SK-N-DZ (cell line): ENCODE results near the gene CPM. TPM values are rescaled to one million over a fixed set of nuclear protein-coding genes. Genes with fewer than 3 reads are reported as not detected.

Experiments used
- DNase-seq: peaks from one replicate; pipeline ENCODE4 v3.0.0-alpha.2; 2015; ENCODE audit warnings: low spot score
- polyA plus RNA-seq, 2 experiments: library from polyadenylated mRNA; depleted of rRNA; stranded (reverse); fragments of >200 nt; gene quantifications; 2 replicates each; pipeline ENCODE4 v1.2.3, GENCODE V29; 2014

CPM gene
- polyA plus RNA-seq (2014; cell fraction: cytosol; rRNA removed) = not detected in 2 replicates
- not detected in 2 replicates for polyA plus RNA-seq (2014; cell fraction: nucleus; rRNA removed)

- peak; percentile 15 for DNase-seq
Measured at GRCh38 chr12:68932961-68933893, at the start of gene CPM. Gene CPM (minus strand): TSS chr12:68933171. CDS start chr12:68932837, 334 bp downstream.

DNA sequence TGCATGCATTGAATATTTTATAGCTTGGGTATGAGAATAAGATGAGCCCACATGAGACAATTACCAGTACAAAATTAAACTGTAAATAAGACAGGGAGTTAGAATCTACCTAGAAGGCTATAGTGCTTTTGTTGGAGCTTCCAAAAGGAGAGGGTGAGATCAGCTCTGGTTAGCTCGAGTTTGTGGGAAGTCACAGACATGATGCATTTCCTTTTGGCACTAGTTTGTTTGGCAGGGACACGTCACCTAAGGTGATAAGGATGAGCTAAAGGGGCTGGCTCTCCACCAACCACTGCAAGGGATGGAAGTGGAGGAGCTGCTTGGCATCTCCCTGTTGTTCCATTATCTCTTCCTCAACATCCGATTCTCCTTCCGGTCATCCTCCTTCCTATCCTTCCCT lies 48.5 kb upstream of the CPM start:
- DNase-seq = no peak

DNA sequence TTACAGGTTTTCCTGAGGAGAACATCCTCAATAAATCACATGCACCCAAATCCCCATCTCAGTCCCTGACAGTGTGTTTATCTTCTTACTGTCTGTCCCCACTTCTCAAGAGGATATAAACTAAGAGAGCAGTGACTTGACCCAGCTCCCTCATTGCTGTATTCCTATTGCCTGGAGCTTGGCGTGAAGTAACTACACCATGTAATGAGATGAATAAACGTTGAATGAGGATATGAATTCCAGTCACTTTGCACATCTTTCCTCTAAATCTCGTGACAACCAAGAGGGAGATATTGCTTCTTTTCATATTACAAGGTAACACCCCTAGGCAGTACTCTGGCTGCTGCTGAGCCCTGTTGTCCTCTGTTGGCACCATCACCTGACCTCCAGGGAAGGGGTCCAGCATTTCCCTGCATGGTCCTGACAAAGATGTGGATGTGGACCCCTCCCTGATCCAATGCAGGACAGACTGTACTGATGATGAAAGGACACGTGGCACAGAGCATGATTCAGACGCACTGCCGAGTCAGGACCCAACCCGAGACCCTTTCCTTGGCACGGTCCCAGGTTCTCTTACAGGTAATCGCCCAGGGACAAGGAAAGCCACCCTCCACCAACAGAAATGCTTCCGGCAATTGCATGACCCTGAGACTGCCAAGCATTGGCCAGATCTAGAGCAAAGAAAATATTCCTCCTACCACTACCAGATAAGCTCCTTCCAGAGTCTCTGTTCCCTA lies 47.7 kb upstream of the CPM start:
- no peak for DNase-seq

DNA sequence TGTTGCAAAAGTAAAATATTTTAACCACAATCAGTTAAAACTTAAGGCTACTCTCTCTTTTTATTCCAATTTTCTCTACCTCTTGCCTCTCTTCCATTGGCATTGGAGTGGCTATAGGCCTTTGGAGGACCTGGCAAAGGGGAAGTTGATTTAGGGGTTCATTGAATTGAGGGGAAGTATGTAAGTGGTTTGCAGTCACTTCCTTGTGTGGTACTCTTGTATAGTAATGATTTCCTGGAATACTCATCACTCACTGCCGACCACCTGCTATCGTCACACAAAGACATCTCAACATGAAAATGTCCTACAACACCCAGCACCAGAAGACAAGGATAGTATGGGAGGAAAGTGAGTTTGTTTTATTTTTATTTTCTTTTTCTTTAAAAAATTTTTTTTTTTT lies 45.7 kb upstream of the CPM start:
- no peak for DNase-seq

- DNase-seq = no peak
Measured at GRCh38 chr12:68977909-68978610, 45.1 kb upstream of the CPM start.

DNA sequence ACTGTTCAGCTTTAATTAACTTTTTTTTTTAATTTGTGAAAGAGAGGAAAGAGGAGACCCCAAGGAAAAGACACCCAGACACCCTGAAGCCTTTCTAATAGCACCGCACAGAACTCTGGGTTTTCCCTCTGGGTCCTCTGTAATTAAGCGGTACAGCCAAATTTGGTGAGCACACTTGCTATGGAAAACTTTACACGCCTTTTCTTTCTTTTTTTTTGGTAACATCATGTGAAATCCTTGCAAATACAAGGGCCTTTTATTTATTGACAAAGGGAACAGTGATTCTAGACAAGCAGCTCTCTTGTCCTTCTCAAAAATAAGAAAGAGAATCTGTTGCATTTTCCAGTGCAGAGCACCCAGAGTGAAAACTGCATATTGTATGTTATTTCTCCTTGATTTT lies 44.4 kb upstream of the CPM start:
- DNase-seq = no peak

- no peak for DNase-seq
Measured at GRCh38 chr12:68976395-68976841, 43.4 kb upstream of the CPM start.

- no peak for DNase-seq
Measured at GRCh38 chr12:68975811-68976210, 42.8 kb upstream of the CPM start.

DNA sequence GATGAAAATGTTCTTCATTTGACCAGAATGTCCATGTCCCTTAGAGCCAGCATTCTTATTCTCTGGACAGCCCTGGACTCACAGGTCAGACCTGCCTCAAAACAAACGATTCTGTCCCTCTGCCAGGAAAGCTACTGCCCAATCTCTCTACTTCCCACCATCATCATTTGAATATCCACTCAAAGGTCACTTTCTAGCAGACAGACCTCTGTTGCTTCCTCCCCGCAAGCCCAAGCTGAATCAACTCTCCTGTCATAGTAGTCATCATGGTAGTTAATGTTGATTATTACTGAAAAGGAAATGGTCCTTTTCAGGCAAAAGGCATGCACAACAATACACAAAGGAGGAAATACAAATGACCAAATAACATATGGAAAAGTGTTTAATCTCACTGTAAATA lies 39.6 kb upstream of the CPM start:
- no peak for DNase-seq

- no peak for DNase-seq
Measured at GRCh38 chr12:68971404-68971803, 38.4 kb upstream of the CPM start.

DNA sequence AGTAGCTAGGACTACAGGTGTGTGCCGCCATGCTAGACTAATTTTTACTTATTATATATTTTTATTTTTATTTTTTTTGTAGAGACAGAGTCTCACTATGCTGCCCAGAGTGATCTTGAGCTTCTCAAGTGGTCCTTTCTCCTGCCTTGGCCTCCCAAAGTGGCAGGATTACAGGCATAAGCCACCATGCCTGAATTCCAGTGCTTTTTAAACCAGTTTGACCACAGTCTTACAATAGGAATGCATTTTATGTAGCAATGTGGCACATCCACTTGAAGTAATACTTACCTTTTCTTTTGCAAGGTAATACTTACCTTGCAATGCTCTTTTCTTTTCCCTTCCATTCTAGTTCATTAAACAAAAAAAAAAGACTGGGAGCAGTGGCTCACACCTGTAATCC lies 38.0 kb upstream of the CPM start:
- no peak for DNase-seq

GRCh38 chr12:68970306-68970705 lies 37.3 kb upstream of the CPM start:
- DNase-seq = no peak

DNA sequence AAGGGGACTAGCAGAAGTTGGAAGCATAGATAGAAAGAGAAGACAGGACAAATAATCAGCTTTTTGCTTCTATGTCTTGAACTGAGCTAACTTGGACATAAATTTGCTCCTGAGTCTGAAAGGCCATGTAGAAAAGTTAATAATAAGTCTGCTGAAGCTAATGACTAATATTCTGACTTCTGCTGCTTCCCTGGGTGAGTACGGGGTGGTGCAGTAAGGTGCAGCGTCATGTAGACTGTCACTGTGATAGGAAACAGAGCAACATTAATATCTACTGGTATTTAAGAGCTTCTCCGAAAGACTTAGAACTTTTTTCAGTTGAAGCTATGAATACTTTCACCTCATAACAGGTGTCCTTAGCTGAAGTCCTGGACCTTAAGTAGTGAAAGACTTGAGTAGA lies 34.1 kb upstream of the CPM start:
- no peak for DNase-seq

- no peak for DNase-seq
Measured at GRCh38 chr12:68963856-68964745, 31.1 kb upstream of the CPM start.

DNA sequence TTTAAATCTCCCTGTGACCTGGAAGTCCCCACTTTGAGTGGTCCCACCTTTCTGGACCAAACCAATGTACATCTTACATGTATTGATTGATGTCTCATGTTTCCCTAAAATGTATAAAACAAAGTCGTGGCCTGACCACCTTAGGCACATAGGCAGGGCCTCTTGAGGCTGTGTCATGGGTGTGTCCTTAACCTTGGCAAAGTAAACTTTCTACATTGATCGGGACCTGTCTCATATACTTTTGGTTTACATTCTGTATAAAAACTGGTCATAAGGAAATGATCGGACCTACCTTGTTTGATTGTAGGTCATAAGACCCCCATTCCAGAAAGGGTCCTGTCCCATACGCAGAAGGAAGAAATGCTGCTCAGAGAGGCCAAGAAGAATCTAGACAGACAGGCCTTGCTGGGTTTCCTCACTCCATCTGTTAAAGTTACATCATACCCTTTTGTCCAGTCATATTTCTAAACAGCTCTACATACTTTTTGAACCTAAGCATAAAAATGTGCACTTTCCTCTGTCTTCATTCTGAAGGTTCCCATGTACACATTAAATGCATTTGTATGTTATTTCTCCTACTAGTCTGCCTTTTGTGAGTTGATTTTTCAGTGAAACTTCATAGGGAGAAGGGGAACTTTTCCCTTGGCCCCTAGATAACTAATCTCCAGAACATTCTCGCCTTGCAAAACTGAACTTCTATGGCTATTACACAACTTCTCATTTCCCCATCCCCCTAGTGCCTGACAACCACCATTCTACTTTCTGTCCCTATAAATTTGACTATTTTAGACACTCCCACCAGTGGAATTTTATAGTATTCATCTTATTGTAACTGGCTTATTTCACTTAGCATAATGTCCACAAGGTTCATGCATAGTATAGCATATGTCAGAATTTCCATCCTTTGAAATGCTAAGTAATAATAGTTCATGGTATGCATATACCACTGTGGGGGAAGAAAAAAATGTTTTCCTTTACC lies 30.2 kb upstream of the CPM start:
- DNase-seq = no peak

DNA sequence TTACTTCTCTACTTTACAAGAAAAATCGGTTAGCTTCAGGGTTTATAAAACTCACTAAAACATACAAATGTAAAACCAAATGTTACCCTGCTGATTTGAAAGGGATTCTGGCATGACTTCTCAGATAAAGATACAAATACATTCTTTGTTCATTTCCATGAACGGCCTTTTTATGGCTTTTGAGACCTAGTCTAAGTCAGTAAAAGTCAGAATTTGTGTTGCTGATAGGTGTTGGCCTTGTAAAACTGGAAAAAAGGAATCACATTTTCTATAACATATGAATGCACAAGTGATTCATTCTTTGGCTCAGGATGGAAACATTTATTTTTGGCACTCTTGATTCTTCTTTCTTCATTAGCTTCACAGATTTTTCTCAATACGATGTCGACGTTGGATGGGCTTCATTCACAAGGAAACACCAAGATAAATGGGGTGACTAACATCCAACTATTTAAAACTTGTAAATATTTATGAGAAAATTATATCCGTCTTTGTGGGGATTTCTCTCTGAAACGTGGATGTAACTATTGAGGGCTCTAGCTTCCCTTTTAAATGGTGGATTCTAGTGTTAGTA lies 27.0 kb upstream of the CPM start:
- DNase-seq = no peak

- no peak for DNase-seq
Measured at GRCh38 chr12:68959143-68959858, 26.3 kb upstream of the CPM start.

- DNase-seq = no peak
Measured at GRCh38 chr12:68958322-68958721, 25.4 kb upstream of the CPM start.

DNA sequence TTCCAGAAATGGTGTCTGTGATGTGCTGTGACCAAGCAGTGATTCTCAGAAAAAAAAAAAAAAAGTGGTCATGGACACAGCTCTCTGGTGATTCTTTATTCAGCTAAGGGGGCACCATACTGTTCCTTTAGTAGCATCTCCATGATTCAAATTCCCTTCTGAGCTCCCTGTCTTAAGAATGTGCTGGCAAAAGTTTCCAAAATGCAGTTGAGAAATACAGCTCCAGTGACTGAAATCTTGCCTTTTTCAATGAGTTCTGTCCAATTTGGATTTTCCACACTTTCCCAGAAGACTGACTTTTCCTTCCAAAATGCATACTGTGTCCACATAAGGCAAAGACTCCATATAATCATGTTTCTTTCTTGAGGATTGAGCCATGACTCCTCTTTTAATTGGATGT lies 24.3 kb upstream of the CPM start:
- DNase-seq = no peak
